GM19463 (cell line): ENCODE measurements around the gene VPS8.

Experiments used
- ATAC-seq: cut with Tn5 transposase; IDR thresholded peaks from one replicate; pipeline ENCODE4 v1.9.1; 2021; ENCODE audit warnings: mild to moderate bottlenecking, moderate library complexity; ENCODE audit not compliant: unreplicated experiment

Gene VPS8

DNA sequence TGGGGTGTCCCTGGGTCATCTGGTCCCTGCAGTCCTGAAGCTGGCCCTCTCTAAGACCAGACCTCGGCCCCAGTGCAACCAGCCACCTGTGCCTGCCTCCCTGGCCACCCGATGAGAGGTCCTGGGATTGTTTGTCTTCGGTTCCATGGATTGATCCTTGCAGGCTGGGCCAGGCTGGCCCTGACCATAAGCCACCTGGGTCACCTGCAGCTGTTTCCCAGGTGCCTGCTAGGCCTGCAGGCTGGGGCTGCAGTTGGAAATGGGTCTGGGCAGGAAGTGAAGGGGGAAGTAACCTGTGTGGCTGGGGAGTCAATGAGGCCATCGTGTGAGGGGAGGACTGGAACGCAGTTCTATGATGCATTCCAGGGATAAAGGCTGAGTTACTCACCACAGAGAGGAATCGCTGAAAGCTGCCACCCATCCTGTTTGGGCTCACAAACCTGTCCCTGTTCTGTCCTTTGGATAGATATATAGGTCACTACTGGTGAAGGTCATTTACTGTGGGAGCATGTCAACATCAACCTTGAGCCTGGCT is 30.9 kb upstream of the VPS8 start:
- no peak for ATAC-seq

- ATAC-seq, result no peak
These were observed 30.2 kb upstream of the VPS8 start for GRCh38 chr3:184781801-184782200.

GRCh38 chr3:184783319-184783718 is 28.6 kb upstream of the VPS8 start:
- no peak for ATAC-seq

DNA sequence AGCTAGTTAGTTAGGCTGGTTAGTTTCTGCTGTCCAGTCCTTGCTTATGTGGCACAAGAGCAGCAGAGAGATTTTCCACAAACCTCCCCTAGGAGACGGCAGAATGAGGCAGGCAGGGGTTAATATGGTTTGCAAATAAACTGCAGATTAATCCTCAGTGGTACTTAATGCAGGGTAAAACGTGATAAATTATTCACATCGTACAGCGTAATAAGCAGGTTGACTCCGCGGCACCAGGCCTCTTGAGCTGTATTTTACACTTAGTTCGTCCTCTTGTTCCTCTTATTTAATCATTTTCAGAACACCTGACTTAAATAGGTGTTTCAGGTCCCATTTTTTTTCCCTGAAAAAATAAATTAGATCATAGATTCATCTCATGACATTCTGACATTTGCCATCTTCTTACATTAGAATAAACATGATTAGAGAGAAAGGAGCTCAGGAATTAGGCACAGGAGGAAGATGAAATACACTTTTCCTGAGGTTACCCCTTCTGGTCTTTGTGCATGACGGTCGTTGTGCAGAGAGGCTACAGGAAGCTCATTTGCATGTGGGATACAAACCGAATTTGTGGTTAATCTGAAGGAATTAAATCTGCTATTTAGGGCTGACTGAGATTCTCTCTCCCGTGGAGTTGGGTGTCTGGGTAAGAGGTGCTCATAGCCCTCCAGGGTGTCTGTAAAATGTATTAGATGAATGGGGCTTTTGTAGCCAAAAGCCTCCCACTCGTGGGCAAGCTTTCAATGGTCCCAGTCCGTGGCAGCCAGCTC is 27.1 kb upstream of the VPS8 start:
- no peak for ATAC-seq

- ATAC-seq, result no peak
These were observed 26.1 kb upstream of the VPS8 start for GRCh38 chr3:184785890-184786279.

DNA sequence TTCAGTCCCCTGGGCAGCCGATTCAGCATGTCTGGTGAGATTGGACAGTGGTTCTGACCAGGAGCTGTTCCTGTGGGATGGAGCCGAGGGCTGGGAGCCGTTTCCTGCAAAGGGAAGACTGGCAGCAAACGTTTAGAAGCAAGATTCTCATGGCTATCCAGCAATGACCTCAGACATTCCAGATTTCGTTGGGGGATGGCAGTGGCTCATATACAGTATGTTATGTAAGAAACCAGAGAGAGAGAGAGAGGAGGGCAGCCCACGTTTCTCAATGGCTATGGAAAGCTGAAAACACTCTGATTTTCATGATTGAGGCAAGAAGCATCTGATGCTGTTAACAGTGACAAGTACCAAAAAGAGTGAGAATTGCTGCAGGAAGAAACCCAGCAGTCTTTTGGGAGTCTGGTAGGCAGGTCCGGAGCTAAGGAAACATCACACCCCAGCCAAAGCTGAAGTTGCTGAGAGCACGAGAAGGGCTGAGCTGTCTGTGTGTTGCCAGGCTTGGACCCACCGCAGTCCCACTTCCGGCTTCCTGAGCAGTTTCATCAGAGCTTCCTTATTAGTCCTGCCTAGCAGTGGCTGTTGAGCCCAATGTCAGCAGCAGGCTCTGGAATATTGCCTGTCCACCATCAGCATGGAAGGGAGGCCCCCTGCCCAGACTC is 25.6 kb upstream of the VPS8 start:
- no peak for ATAC-seq

DNA sequence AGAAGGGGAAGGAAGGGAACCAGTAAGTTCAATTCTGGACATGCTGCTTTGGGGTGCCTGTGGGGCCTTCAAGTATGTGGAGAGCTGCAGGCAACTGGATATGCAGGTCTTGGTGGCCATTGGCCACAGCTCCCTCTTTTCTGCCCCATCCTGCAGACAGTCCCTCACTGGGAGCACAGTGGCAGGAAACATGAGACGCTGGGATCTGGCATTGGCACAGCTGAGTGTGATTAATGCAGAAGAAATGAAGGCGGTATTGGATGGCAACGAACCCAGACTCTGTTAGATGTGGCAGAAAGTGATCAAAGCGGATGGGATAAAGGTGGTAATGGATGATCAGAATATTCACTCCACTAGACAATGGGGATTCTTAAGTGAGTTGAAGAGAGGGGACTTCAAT is 23.2 kb upstream of the VPS8 start:
- no peak for ATAC-seq

GRCh38 chr3:184789314-184789998 is 22.5 kb upstream of the VPS8 start:
- ATAC-seq, result no peak

GRCh38 chr3:184791171-184791570 is 20.8 kb upstream of the VPS8 start:
- no peak for ATAC-seq

- no peak for ATAC-seq
These were observed 16.3 kb upstream of the VPS8 start for GRCh38 chr3:184795522-184796190.

DNA sequence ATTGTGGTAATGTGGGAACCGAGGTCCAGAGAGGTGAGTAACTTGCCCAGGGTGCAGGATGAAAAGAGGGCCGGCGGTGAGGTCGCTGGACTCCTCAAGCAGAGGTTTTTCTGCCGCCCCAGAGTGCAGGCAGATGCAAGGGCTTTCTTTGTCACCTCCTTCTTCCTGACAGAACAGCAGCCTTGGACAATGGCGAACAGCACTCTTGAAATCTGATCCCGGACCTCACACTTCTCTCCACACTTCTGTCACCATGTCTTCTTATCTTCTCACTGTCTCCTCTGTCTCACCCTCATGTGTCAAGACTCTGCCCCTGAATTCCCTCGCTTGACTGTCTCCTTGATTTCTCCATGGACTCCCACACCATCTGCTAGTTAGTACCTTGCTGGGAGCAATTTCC is 15.4 kb upstream of the VPS8 start:
- ATAC-seq, result no peak

GRCh38 chr3:184796954-184797353 is 15.0 kb upstream of the VPS8 start:
- ATAC-seq, result no peak

- ATAC-seq, result no peak
These were observed 13.8 kb upstream of the VPS8 start for GRCh38 chr3:184798120-184798519.

- no peak for ATAC-seq
These were observed 11.5 kb upstream of the VPS8 start for GRCh38 chr3:184800349-184800930.

- no peak for ATAC-seq
These were observed 10.7 kb upstream of the VPS8 start for GRCh38 chr3:184801241-184801785.

- no peak for ATAC-seq
These were observed 9.8 kb upstream of the VPS8 start for GRCh38 chr3:184802150-184802549.

- ATAC-seq, result no peak
These were observed 7.2 kb upstream of the VPS8 start for GRCh38 chr3:184804801-184805200.

- no peak for ATAC-seq
These were observed 6.5 kb upstream of the VPS8 start for GRCh38 chr3:184805351-184806038.

- ATAC-seq, result no peak
These were observed 5.2 kb upstream of the VPS8 start for GRCh38 chr3:184806567-184807271.
